T-cell (primary cell): ENCODE results near the gene CUL5. TPM values are rescaled to one million over a fixed set of nuclear protein-coding genes. Genes with fewer than 3 reads are reported as not detected.

ENCODE experiments used
- ATAC-seq, 4 experiments: fragments of 200-7000 bp in 3 of 4; fragments of 150-1000 bp in 1 of 4; cut with Tn5 transposase; replicated peaks in 1 of 4; 1 replicate in 3 of 4; 2 replicates in 1 of 4; pipeline ENCODE4 v1.10.0; 2021; ENCODE audit warnings: moderate library complexity in 3 of 4, mild to moderate bottlenecking in 2 of 4, moderate number of reproducible peaks in 1 of 4
- CTCF ChIA-PET, 2 donors: fragments of 300-600 bp; sonication (Branson Sonifier 250); formaldehyde crosslinking; loops; one replicate each; lab custom pipeline; 2022; ENCODE audit warnings: antibody characterized with exemption in 2 of 2; lab: Charles Lee
- POLR2A ChIA-PET, 2 donors: fragments of 300-600 bp; sonication (Branson Sonifier 250); formaldehyde crosslinking; loops; one replicate each; lab custom pipeline; 2022; ENCODE audit warnings: antibody characterized with exemption in 2 of 2; lab: Charles Lee
- DNase-seq, 35 experiments: peaks; one replicate each; pipeline versions ENCODE4 v3.0.0 to v3.0.0-alpha.2; 2013 to 2023
- H3K27ac ChIP-seq: one replicate; pipeline ENCODE4 v1.5.1; 2013; ENCODE audit warnings: low read length
- H3K27me3 ChIP-seq, 2 experiments: replicated peaks in 1 of 2; 1 replicate in 1 of 2; 2 replicates in 1 of 2; pipeline versions ENCODE4 v1.6.1 to v1.7.0; 2013; ENCODE audit warnings: low read length in 1 of 2, mixed read lengths in 1 of 2; ENCODE audit not compliant: control insufficient read depth in 2 of 2, insufficient read depth in 2 of 2; ENCODE audit errors: extremely low read depth in 1 of 2
- H3K36me3 ChIP-seq, 2 donors: 1 replicate in 1 of 2; 2 replicates in 1 of 2; pipeline versions ENCODE4 v1.6.1 to v1.7.0; 2013; ENCODE audit warnings: low read length in 1 of 2; ENCODE audit not compliant: control insufficient read depth in 2 of 2, insufficient read depth in 1 of 2; ENCODE audit errors: extremely low read depth in 1 of 2
- H3K4me1 ChIP-seq, 2 experiments: 1 replicate in 1 of 2; 2 replicates in 1 of 2; pipeline versions ENCODE4 v1.6.1 to v1.7.0; 2013; ENCODE audit warnings: low read length in 2 of 2, mixed read lengths in 1 of 2; ENCODE audit not compliant: insufficient read depth in 2 of 2, control insufficient read depth in 1 of 2; ENCODE audit errors: extremely low read depth in 1 of 2
- H3K4me3 ChIP-seq, 2 donors: 1 replicate in 1 of 2; 2 replicates in 1 of 2; pipeline versions ENCODE4 v1.5.1 to v1.7.0; 2013; ENCODE audit warnings: mild to moderate bottlenecking in 2 of 2, low read length in 1 of 2, moderate library complexity in 1 of 2; ENCODE audit not compliant: control insufficient read depth in 1 of 2; ENCODE audit errors: extremely low read depth in 1 of 2
- H3K9me3 ChIP-seq: 2 replicates; pipeline ENCODE4 v1.7.0; 2013
- H3K27ac Mint-ChIP-seq, 2 donors: one replicate each; pipeline ENCODE4 v1.8.0; 2020 to 2021; ENCODE audit warnings: mild to moderate bottlenecking in 2 of 2, mixed read lengths in 2 of 2
- H3K27me3 Mint-ChIP-seq, 2 donors: one replicate each; pipeline ENCODE4 v1.8.0; 2021 to 2022; ENCODE audit warnings: mixed read lengths in 2 of 2
- H3K36me3 Mint-ChIP-seq: one replicate; pipeline ENCODE4 v1.8.0; 2021; ENCODE audit warnings: mixed read lengths
- H3K4me1 Mint-ChIP-seq, 3 donors: one replicate each; pipeline ENCODE4 v1.8.0; 2020 to 2022; ENCODE audit warnings: mixed read lengths in 3 of 3, mild to moderate bottlenecking in 1 of 3
- H3K4me3 Mint-ChIP-seq, 3 donors: one replicate each; pipeline ENCODE4 v1.8.0; 2020 to 2022; ENCODE audit warnings: mild to moderate bottlenecking in 3 of 3, mixed read lengths in 3 of 3, moderate library complexity in 3 of 3
- H3K9me3 Mint-ChIP-seq, 3 donors: one replicate each; pipeline ENCODE4 v1.8.0; 2020 to 2022; ENCODE audit warnings: mixed read lengths in 3 of 3
- WGBS: methylation state at CpG from one replicate; pipeline ENCODE4 v1.1.5; 2013; ENCODE audit warnings: missing lambda C conversion rate; ENCODE audit not compliant: insufficient coverage; 5-methylcytosine and 5-hydroxymethylcytosine counted together
- total RNA-seq, 35 experiments: library from RNA in 6 of 35; stranded (reverse) in 6 of 35; fragments of 120-200 nt in 1 of 35; gene quantifications; one replicate each; pipeline versions ENCODE4 v1.2.1 to v1.2.4 and lab custom pipeline; 2013 to 2026

CUL5 gene
- total RNA-seq, 5 donors from 2014 or later (not counting 1 experiment from before 2014, with no cell fraction given), result 36.2 to 50.6 (median 42.7) TPM

DNA sequence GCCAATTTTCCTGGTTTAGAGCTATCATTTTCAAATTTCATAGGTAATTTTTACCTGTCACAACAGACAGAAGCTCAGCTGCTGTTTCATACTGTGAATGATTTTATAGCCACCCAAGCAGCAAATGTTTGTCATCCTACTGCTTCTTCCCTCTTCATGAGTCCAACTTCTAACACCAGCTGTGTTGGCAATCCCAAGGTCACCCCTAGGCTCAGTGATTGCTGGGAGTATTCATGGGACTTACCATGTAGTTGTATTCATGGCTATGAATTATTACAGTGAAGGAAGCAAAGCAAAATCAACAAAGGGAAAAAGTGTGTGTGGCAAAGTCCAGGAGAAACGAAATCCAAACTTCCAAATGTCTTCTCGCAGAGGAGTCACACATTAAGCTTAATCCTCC lies 28.5 kb downstream of the CUL5 start:
- Histone ChIP-seq H3K36me3 (peaks cover 8 to 47% of the 10 kb centered on the region in 2 donors), H3K27ac (no peak overlapping the region), H3K9me3 (no peaks in the 10 kb centered on the region), H3K27me3 (no peaks in the 10 kb centered on the region), H3K4me3 (no peak overlapping the region), H3K4me1 (no peaks in the 10 kb centered on the region)
- no peak for DNase-seq
- H3K4me3 Mint-ChIP-seq, result no peak overlapping the region
- H3K27me3 Mint-ChIP-seq, result no peaks in the 10 kb centered on the region
- H3K4me1 Mint-ChIP-seq, result peaks cover 6 to 20% (median 11%) of the 10 kb centered on the region in 3 donors
- no peak overlapping the region for H3K27ac Mint-ChIP-seq
- ATAC-seq, result no peak
- ChIA-PET POLR2A (no interaction called here), CTCF (no interaction called here)
- no peaks in the 10 kb centered on the region for H3K9me3 Mint-ChIP-seq
- peaks cover 49% of the 10 kb centered on the region for H3K36me3 Mint-ChIP-seq
- no CpG with 5 or more reads among the region's 2 CpGs for WGBS

DNA sequence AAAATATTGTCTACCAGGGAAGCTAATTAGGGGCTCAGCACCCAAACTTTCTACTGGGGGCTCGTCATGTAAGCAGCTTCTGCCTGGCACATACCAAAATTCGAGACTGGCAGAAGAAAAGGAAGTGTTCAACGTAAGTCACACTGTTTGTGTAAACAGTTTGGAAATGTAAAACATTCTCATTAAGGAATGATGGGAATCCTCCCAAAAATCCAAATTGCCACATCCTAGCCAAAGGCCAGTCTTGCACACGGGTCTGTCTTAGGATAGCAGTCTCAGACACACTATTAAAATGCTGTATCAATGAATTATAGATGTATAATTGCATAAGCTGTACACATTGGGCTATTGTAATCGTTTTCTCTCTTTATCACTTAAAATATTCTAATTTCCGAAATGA lies 28.9 kb downstream of the CUL5 start:
- H3K9me3 Mint-ChIP-seq, result no peaks in the 10 kb centered on the region
- H3K27ac Mint-ChIP-seq, result no peak overlapping the region
- H3K4me3 Mint-ChIP-seq, result no peak overlapping the region
- ChIA-PET POLR2A (no interaction called here), CTCF (no interaction called here)
- H3K4me1 Mint-ChIP-seq, result peaks cover 1 to 15% (median 11%) of the 10 kb centered on the region in 3 donors
- H3K27me3 Mint-ChIP-seq, result no peaks in the 10 kb centered on the region
- Histone ChIP-seq H3K27ac (no peak overlapping the region), H3K4me1 (no peaks in the 10 kb centered on the region), H3K9me3 (no peaks in the 10 kb centered on the region), H3K36me3 (peaks cover 8 to 47% of the 10 kb centered on the region in 2 donors), H3K27me3 (no peaks in the 10 kb centered on the region), H3K4me3 (no peak overlapping the region)
- H3K36me3 Mint-ChIP-seq, result peaks cover 50% of the 10 kb centered on the region
- no CpG with 5 or more reads among the region's 6 CpGs for WGBS
- ATAC-seq (no peak), DNase-seq (no peak)

DNA sequence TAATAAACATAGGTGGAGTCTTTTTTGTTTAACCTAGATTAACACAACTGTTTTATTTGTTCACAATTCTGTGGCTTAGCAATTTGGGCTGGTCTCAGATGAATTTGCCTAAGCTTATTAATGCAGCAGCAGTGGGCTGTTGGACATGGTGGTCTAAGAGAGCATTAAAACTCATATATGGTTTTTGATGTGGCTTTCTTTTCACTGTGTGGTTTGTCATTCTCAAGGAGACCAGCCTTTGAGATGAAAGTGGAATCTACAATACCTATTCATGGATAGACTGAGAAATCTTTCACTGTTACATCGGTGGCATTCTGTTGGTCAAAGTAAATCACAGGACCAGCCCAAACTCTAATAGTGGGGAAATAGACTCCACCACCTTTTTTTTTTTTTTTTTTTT lies 39.6 kb downstream of the CUL5 start:
- H3K36me3 Mint-ChIP-seq, result peaks cover 31% of the 10 kb centered on the region
- Histone ChIP-seq H3K36me3 (peaks cover 3 to 16% of the 10 kb centered on the region in 2 donors), H3K4me1 (no peaks in the 10 kb centered on the region), H3K27me3 (no peaks in the 10 kb centered on the region), H3K9me3 (no peaks in the 10 kb centered on the region), H3K27ac (no peak overlapping the region), H3K4me3 (no peak overlapping the region)
- no peak overlapping the region for H3K27ac Mint-ChIP-seq
- no peaks in the 10 kb centered on the region for H3K27me3 Mint-ChIP-seq
- no peak overlapping the region for H3K4me3 Mint-ChIP-seq
- ChIA-PET CTCF (interaction anchor here in 1 of 2 donors (0.5 kb wide), 1 partner anchor 13 kb away, joined by 3 read pairs; no protein-coding TSS in a partner anchor), POLR2A (no interaction called here)
- peaks cover 5 to 7% (median 5%) of the 10 kb centered on the region in 3 donors for H3K4me1 Mint-ChIP-seq
- WGBS, result no CpG with 5 or more reads among the region's 1 CpG
- no peak for ATAC-seq
- H3K9me3 Mint-ChIP-seq, result no peaks in the 10 kb centered on the region
- DNase-seq, result no peak

- Mint-ChIP-seq H3K4me3 (no peak overlapping the region), H3K36me3 (peaks cover 53% of the 10 kb centered on the region), H3K27me3 (no peaks in the 10 kb centered on the region), H3K9me3 (peaks cover 0 to 3% (median 0%) of the 10 kb centered on the region in 3 donors), H3K4me1 (peaks cover 3 to 10% (median 9%) of the 10 kb centered on the region in 3 donors), H3K27ac (no peak overlapping the region)
- ATAC-seq, result no peak
- H3K4me1 ChIP-seq, result no peaks in the 10 kb centered on the region
- no peak overlapping the region for H3K4me3 ChIP-seq
- peaks cover 3 to 38% of the 10 kb centered on the region in 2 donors for H3K36me3 ChIP-seq
- H3K27me3 ChIP-seq, result no peaks in the 10 kb centered on the region
- no peaks in the 10 kb centered on the region for H3K9me3 ChIP-seq
- ChIA-PET CTCF (no interaction called here), POLR2A (no interaction called here)
- no peak for DNase-seq
- WGBS, result no CpG with 5 or more reads among the region's 2 CpGs
- H3K27ac ChIP-seq, result no peak overlapping the region
Measured at GRCh38 chr11:108062336-108062735, 53.6 kb downstream of the CUL5 start.

GRCh38 chr11:108063410-108063809 lies 54.7 kb downstream of the CUL5 start:
- H3K4me3 ChIP-seq, result no peak overlapping the region
- H3K4me3 Mint-ChIP-seq, result no peak overlapping the region
- POLR2A ChIA-PET, result no interaction called here
- CTCF ChIA-PET, result interaction anchor here in 1 of 2 donors (0.7 kb wide), 1 partner anchor 790 kb away, joined by 3 read pairs; no protein-coding TSS in a partner anchor
- peaks cover 4 to 10% (median 10%) of the 10 kb centered on the region in 3 donors for H3K4me1 Mint-ChIP-seq
- WGBS, result no CpG with 5 or more reads among the region's 2 CpGs
- no peak overlapping the region for H3K27ac ChIP-seq
- H3K27ac Mint-ChIP-seq, result no peak overlapping the region
- H3K9me3 Mint-ChIP-seq, result peaks cover 0 to 3% (median 0%) of the 10 kb centered on the region in 3 donors
- H3K27me3 Mint-ChIP-seq, result no peaks in the 10 kb centered on the region
- ATAC-seq (no peak), DNase-seq (no peak)
- no peaks in the 10 kb centered on the region for H3K9me3 ChIP-seq
- no peaks in the 10 kb centered on the region for H3K27me3 ChIP-seq
- peaks cover 48% of the 10 kb centered on the region for H3K36me3 Mint-ChIP-seq
- H3K4me1 ChIP-seq, result no peaks in the 10 kb centered on the region
- peaks cover 3 to 33% of the 10 kb centered on the region in 2 donors for H3K36me3 ChIP-seq

GRCh38 chr11:108069947-108070346 lies 61.2 kb downstream of the CUL5 start:
- ChIA-PET POLR2A (interaction anchor here in 1 of 2 donors (0.6 kb wide), 1 partner anchor 26 kb away, joined by 4 read pairs; no protein-coding TSS in a partner anchor), CTCF (interaction anchor here (0.7 to 1.8 kb wide), 2 partner anchors 61 to 252 kb away, joined by 3 to 5 read pairs; partner anchors contain the start of gene CUL5 (in 1 of the 2))
- H3K4me1 ChIP-seq, result no peaks in the 10 kb centered on the region
- no peak overlapping the region for H3K4me3 ChIP-seq
- ATAC-seq (peak; percentile 55 to 85 (median 71)), DNase-seq (peak in 1 of 35 experiments; percentile 58)
- Mint-ChIP-seq H3K4me3 (peak overlapping the region; percentile 9 to 43 (median 21)), H3K9me3 (no peaks in the 10 kb centered on the region), H3K4me1 (peaks cover 22 to 28% (median 24%) of the 10 kb centered on the region in 3 donors), H3K27ac (peak overlapping the region; percentile 4 to 83), H3K27me3 (no peaks in the 10 kb centered on the region), H3K36me3 (peaks cover 35% of the 10 kb centered on the region)
- H3K9me3 ChIP-seq, result no peaks in the 10 kb centered on the region
- peaks cover 0 to 17% of the 10 kb centered on the region in 2 donors for H3K36me3 ChIP-seq
- peak overlapping the region; percentile 51 for H3K27ac ChIP-seq
- H3K27me3 ChIP-seq, result no peaks in the 10 kb centered on the region
